ENCODE data around the gene TTC31.

DNA sequence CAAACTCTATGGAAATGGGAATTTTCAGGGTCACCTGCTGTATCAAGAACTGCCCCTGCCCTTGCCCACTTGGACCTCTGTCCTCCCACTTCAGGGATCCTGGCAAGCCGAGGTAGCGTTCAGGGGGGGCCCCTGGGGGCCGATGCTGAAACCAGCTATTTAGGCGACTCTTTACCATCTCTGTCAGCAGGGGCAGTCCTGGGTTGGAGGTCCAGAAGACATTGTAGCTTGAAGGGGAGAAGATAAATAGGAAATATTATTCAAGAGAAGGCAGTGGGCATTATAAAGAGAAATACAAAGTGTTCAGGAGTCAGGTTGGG, 20.1 kb upstream of the TTC31 start:
- TF ChIP-seq, protein P1, sequence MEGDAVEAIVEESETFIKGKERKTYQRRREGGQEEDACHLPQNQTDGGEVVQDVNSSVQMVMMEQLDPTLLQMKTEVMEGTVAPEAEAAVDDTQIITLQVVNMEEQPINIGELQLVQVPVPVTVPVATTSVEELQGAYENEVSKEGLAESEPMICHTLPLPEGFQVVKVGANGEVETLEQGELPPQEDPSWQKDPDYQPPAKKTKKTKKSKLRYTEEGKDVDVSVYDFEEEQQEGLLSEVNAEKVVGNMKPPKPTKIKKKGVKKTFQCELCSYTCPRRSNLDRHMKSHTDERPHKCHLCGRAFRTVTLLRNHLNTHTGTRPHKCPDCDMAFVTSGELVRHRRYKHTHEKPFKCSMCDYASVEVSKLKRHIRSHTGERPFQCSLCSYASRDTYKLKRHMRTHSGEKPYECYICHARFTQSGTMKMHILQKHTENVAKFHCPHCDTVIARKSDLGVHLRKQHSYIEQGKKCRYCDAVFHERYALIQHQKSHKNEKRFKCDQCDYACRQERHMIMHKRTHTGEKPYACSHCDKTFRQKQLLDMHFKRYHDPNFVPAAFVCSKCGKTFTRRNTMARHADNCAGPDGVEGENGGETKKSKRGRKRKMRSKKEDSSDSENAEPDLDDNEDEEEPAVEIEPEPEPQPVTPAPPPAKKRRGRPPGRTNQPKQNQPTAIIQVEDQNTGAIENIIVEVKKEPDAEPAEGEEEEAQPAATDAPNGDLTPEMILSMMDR (IDR thresholded peaks at IDR 0.05): no peak
- TF ChIP-seq POLR2A (IDR thresholded peaks at IDR 0.05): no peak
- TF ChIP-seq POLR2AphosphoS5 (IDR thresholded peaks at IDR 0.05): no peak
